Stimulated activated CD8-positive, alpha-beta memory T cell treated with anti-CD3 and anti-CD28 coated beads, Interleukin-4, amount 100 ng/mL, for 4 hours (primary cell): ENCODE data around the gene PIK3CD.

Source experiments
- DNase-seq, 2 donors: peaks; one replicate each; pipeline ENCODE4 v3.0.0-alpha.2; 2020; ENCODE audit warnings: low read depth in 2 of 2, low spot score in 1 of 2

PIK3CD gene

GRCh38 chr1:9717193-9718005, 65.9 kb downstream of the PIK3CD start:
- DNase-seq, result peak; percentile 55 to 77

GRCh38 chr1:9718006-9718680, 66.6 kb downstream of the PIK3CD start:
- DNase-seq, result no peak

- DNase-seq, result no peak
These were observed 68.6 kb downstream of the PIK3CD start for GRCh38 chr1:9719978-9720722.

DNA sequence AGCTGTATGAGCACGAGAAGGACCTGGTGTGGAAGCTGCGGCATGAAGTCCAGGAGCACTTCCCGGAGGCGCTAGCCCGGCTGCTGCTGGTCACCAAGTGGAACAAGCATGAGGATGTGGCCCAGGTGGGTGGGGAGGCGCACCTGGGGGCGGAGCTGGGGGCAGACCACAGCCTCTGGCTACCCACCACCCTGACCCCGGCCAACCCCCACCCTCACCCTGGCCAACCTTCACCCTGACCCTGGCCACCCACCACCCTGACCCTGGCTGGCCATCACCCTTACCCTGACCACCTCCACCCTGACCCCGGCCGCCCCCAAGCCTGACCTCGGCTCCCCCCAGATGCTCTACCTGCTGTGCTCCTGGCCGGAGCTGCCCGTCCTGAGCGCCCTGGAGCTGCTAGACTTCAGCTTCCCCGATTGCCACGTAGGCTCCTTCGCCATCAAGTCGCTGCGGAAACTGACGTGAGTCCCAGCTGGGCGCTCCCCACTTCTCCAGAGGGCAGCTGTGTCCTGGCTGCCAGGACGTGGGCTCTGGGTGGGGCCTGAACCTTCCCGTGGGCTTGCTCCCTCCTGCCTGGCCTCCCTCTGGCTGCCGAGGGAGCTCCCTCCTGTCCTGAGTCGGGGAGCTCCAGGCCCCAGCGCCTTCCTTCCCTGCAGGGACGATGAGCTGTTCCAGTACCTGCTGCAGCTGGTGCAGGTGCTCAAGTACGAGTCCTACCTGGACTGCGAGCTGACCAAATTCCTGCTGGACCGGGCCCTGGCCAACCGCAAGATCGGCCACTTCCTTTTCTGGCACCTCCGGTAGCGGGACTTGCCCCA, 69.5 kb downstream of the PIK3CD start:
- no peak for DNase-seq

- DNase-seq, result peak; percentile 54 to 72
These were observed 70.3 kb downstream of the PIK3CD start for GRCh38 chr1:9721606-9722377.

GRCh38 chr1:9722378-9722749, 70.8 kb downstream of the PIK3CD start:
- no peak for DNase-seq

DNA sequence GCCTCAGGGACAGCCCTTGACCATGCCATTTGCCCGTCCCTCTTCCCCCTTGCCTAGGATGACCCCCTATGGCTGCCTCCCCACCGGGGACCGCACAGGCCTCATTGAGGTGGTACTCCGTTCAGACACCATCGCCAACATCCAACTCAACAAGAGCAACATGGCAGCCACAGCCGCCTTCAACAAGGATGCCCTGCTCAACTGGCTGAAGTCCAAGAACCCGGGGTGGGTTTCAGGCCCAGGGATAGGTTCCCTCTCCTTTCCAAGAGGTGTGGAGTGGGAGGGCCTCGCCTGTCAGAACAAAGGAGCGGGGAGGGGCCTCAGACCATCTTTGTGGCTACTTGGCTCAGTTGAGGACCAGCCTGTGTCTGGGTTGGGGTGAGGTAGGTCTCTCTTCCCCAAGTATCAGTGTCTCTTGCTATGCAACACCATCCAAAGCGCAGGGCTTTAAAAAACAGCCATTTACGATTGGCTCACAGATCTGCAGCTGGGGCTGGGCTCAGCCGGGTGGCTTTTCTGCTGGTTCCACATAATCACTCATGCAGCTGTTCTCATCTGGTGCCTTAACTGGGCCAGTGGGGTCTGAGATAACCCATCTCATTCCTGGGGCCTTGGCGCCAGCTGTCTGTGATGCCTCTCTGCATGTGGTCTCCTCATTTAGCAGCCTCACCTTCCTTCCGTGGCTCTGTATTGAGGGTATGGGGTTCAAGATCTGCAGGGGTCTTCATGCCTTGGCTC, 71.7 kb downstream of the PIK3CD start:
- DNase-seq, result no peak

- DNase-seq, result no peak
These were observed 72.4 kb downstream of the PIK3CD start for GRCh38 chr1:9723926-9724325.

DNA sequence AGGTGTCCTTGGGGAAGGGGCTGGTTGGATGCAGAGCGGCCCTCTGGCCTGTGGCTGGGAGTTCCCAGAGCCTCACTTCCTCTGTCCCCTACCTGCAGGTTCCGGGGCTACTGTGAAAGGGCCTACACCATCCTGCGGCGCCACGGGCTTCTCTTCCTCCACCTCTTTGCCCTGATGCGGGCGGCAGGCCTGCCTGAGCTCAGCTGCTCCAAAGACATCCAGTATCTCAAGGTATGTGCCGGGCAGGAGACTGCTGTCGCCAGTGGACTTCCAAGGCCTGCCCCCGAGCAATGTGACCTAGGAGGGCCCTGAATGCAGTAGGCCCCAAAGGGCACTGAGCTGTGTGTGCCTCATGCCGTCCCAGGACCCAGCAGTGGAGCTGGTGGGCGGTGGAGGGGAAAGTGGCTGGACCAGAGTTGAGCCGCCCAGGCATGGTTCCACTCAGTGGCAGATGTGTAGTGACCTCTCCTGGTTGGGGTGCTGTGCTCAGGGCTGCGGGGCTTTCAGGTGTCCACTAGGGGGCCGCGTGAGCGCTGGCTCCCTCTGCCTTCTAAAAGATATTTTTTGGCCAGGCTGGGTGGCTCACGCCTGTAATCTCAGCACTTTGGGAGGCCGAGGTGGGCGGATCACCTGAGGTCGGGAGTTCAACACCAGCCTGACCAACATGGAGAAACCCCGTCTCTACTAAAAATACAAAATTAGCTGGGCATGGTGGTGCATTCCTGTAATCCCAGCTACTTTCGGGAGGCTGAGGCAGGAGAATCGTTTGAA, 73.4 kb downstream of the PIK3CD start:
- peak in 1 of 2 donors; percentile 33 for DNase-seq

GRCh38 chr1:9726406-9726805, 74.9 kb downstream of the PIK3CD start:
- DNase-seq, result no peak

- DNase-seq, result no peak
These were observed 75.5 kb downstream of the PIK3CD start for GRCh38 chr1:9726905-9727595.

GRCh38 chr1:9728451-9729295, 77.1 kb downstream of the PIK3CD start:
- no peak for DNase-seq

- DNase-seq, result no peak
These were observed 78.0 kb downstream of the PIK3CD start for GRCh38 chr1:9729523-9729922.

DNA sequence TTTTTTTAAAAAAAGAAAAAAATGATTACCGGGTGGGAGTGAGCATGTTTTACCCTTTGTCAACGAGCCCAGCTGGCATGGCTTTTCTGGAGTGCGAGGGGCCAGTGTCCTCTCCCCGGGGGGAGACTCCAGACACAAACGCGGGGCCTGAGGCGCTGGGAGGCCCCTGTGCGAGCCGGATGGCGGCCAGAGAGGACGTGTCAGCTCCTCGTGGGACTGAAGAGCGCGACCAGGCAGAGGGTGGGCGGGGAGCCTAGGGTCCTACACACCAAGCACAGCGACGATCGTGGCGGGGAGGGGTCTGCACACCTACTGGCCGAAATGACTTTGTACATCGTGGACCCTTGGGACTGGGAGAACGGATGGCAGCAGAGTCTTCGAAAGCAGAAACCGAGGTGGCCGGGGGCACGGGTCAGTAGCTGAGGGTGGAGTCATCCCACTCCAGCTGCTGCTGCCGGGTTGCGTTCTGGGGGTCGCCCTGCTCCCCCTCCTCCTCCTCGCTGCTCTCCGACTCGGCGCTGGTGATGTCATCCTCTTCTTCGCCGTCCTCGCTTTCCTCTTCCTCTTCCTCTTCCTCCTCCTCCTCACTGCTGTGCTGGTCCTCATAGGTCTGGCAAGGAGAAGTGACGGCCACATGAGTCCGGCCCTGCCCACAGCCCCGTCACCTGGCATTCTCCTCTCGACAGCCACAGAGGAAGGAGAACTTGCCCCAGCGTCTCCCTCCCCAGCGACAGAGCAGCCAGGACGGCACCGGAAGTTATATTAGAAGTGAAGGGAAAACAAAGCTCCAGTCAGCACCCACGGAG, 78.8 kb downstream of the PIK3CD start:
- no peak for DNase-seq

DNA sequence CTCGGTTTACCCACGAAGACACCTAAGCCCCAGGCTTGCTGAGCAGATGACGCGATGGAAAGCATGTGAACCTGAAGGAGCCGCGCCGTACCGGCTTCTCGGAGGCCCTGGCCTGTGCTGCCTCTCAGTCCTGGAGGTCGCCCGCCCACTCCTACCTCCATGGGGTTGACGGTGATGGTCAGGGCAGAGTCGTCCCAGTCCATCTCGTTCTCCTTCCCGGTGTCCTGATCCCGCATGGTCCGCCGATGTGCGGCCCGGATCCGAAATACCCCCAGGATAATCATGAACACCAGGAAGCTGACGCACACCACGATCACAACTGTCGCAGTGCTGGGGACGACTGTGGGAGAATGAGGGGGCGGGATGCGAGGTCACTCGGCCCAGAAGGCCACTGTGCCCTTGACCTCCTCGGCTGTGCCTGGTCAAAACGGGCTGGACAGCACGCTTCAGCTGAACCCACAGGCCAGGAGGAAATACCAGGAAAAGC, 79.6 kb downstream of the PIK3CD start:
- DNase-seq, result no peak

DNA sequence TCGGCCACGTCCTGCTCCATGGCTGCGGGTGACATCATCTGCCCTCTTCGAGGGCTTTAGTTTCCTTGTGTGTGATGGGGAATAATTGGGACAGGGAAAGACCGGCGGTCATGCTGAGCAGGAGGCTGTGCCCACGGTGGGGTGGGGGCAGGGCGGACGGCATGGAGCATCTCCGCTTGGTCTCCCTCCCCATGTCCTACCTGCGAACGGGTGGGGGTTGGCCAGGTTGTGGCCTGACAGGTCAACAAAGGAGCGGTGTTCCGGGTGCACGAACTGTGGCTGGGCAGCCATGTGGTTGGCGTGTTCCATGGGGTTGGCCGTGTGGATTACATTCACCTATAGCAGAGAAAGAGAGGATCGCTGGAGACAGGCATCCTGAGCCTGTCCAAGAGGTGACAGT, 80.0 kb downstream of the PIK3CD start:
- no peak for DNase-seq
